Measurements from ENCODE around the gene AHCYL2.

DNA sequence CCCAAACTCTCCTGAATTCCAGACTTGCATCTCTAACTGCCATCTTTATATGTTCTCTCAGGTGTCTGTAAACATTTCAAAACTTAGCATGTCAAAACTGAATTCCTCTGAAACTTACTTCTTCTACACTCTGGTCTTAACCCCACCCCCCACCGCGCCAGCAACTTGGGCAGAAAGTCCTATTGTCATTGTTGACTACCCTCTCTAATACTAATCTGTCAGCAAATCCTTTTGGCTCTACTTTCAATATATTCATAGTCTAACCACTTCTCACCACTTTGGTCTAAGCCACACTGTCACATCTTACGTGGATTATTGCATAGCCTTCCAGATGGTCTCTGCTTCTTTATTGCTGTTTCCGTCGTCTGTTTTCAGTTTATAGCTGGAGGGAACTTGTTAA is 86.6 kb downstream of the AHCYL2 start:
- TF ChIP-seq POLR2AphosphoS5 (IDR thresholded peaks at IDR 0.05; ENCODE audit: low read depth, low read length) (no peak), SIN3A (IDR thresholded peaks at IDR 0.05; ENCODE audit: borderline replicate concordance, insufficient read depth, low read depth, low read length) (no peak)
- TF ChIP-seq, protein P1, sequence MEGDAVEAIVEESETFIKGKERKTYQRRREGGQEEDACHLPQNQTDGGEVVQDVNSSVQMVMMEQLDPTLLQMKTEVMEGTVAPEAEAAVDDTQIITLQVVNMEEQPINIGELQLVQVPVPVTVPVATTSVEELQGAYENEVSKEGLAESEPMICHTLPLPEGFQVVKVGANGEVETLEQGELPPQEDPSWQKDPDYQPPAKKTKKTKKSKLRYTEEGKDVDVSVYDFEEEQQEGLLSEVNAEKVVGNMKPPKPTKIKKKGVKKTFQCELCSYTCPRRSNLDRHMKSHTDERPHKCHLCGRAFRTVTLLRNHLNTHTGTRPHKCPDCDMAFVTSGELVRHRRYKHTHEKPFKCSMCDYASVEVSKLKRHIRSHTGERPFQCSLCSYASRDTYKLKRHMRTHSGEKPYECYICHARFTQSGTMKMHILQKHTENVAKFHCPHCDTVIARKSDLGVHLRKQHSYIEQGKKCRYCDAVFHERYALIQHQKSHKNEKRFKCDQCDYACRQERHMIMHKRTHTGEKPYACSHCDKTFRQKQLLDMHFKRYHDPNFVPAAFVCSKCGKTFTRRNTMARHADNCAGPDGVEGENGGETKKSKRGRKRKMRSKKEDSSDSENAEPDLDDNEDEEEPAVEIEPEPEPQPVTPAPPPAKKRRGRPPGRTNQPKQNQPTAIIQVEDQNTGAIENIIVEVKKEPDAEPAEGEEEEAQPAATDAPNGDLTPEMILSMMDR (IDR thresholded peaks at IDR 0.05): no peak
